GM20000 (cell line): ENCODE measurements around the gene PCDH15.

Source experiments
- DNase-seq: peaks from one replicate; pipeline ENCODE4 v3.0.0; 2012; ENCODE audit warnings: low spot score
- CTCF ChIP-seq: IDR thresholded peaks from 2 replicates; pipeline ENCODE4 v1.5.1; 2012; ENCODE audit warnings: mild to moderate bottlenecking, control low read depth; ENCODE audit errors: extremely low read depth, missing control alignments

Gene PCDH15

GRCh38 chr10:54808186-54808935 is 7.3 kb upstream of the PCDH15 start:
- TF ChIP-seq CTCF: no peak
- DNase-seq: no peak

DNA sequence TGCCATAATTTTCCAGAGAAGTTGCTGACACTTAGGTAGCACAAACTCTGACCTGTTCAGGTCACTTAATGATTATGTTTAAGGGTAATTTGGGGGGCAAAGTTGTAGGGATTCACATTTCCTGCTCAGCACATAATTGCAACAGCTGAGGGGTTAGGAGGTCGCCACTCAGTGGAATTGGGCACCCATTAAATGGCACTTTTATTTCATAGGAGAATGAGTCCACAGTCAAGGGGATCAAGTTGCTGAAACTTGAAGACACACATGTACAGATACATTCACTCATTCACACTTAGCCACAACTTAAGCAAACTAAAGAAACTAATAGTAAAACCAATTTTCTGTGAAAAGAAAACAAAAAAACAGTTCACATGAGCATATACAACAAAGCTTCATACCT is 1.5 kb downstream of the PCDH15 start:
- DNase-seq: no peak
- no peak for TF ChIP-seq CTCF

- no peak for DNase-seq
- TF ChIP-seq CTCF: no peak
These were observed 3.3 kb downstream of the PCDH15 start for GRCh38 chr10:54797636-54798321.

DNA sequence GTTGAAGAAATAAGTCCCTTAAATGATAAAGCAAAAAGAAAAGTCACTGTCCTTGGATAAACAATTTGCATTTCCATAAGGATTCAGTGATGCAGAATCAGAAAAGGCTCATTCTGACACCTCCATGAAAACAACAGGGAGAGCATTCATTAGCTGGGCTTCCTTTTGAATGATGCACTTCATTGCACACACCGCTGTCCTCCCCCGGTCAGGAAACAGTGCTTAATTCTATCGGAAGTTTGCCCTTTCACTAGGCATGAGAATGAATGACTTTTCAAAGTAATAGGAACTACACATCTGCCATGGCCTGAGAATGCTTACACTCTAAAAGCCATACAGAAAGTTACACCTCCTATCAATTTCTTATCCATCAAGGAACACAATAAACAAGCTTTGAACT is 4.2 kb downstream of the PCDH15 start:
- TF ChIP-seq CTCF: no peak
- no peak for DNase-seq

DNA sequence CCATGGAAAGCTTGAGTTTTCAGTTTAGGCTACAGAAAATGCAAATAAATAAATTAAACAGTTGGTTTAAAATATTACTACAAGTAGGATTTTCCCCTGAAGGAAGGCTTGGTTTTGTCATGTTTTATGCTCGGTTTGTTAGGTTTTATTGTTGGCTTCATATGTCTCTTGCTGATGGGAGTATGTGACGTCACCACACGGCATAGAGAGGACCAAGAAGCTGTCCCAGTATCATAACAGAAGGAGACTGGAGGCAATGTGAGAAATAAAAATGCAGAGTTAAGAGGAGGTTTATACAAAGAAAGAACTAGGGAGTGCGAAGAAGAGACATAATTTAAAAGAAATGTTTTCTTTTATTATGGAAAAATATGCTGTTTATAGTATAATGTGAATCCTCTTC is 24.4 kb downstream of the PCDH15 start:
- DNase-seq: no peak
- TF ChIP-seq CTCF: no peak

- no peak for TF ChIP-seq CTCF
- no peak for DNase-seq
These were observed 28.4 kb downstream of the PCDH15 start for GRCh38 chr10:54772468-54773122.

DNA sequence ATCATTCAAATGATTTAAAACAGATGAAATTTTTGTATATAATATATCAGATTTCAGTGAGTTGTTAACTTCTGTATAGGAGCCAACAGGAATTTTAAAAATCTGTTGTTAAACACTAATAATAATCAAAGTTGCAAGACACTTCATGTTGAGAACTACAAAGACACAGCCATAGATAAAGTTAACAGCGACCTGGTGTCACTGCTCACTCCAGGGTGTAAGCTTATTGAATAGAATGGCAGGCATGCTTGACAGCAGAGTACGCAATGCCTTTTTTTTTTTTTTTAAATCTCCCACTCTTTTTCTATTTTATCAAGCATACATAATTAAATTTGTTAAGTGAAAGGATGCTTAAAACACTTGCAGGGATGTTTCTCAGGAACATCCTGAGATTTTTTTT is 32.0 kb downstream of the PCDH15 start:
- DNase-seq: no peak
- TF ChIP-seq CTCF: no peak
